Measurements from ENCODE around the gene GADD45B. TPM values are rescaled to one million over a fixed set of nuclear protein-coding genes. Genes with fewer than 3 reads are reported as not detected.
"Not testable (repeated sequence)": the region's sequence is repeated elsewhere in the genome, so short reads cannot be mapped to it uniquely, and the experiment has no call there.

The GADD45B gene
- total RNA-seq, 2 donors from 2014 or later = 60.9 to 94.1 TPM

DNA sequence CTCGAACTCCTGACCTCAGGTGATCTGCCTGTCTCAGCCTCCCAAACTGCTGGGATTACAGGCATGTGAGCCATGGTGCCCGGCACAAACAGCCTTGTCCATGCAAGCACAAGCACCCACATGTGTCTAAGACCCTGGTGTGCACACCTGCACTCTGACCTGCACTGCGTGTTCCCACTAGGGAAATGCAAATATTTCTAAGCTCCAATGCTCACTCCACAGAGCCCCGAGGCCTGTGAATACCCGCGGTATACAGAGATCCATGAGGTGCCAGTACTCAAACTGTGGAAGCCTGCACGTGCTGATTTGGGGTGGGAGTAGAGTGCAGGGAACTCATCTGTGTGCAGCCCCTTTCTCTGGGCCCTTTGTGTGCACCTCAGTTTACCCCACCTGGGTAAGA lies 14.7 kb downstream of the GADD45B start:
- no peaks in the 10 kb centered on the region for H3K36me3 Mint-ChIP-seq
- no peak overlapping the region for H3K27ac Mint-ChIP-seq
- DNase-seq (ENCODE audit: low spot score in 2 of 2) (no peak), ATAC-seq (no peak)
- no peaks in the 10 kb centered on the region for H3K9me3 Mint-ChIP-seq

DNA sequence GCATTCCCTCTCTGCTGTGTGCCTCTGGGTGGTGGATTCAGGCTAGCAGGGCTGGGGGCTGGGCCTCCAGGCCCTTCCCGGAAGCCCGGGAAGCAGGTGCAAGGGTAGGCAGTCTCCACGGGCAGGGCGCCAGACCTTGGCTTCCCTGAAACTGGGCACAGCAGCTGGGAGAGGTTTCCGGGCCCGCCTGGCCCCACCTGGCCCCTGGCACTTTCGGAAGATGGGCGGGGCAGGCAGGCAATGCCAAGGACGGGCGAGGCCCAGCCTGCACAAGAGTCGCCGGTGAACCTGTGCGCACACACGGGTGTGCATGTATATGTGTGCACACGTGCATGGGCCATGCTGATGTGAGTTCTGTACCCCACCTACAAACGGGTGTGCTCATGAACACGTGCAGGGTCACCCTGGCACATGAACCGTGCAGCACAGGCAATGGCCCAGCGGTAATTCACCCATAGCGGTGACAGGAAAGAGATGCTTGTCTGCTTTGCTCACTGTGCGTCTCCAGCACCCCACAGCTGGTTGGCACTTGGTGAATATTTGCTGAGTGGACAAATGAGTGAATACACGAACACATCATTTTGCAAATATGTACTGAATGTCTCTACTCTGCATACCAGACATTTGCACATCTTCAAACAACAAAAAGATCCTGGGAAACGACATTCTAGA lies 15.3 kb downstream of the GADD45B start:
- ATAC-seq (no peak), DNase-seq (ENCODE audit: low spot score in 2 of 2) (no peak)
- no peaks in the 10 kb centered on the region for H3K9me3 Mint-ChIP-seq
- H3K36me3 Mint-ChIP-seq = no peaks in the 10 kb centered on the region
- no peak overlapping the region for H3K27ac Mint-ChIP-seq

DNA sequence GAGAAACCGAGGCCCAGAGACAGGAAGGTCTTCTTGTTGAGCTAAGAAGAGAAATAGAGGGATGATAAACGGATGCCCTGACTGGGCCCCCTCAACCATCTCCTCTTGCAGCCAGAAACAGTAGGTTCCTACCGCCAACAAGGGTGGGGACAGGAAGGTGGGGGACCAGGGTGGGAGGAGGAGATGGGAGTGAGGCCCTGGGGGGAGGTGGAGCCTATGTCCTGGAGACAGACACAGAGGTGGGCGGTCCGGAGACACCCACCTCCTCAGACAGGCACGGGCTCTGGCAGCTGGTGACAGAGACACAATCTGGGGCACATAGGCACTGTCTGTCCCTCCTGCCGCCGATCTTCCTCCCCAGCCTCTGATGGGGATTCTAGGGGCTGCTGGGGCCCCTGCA lies 16.9 kb downstream of the GADD45B start:
- ATAC-seq (no peak), DNase-seq (ENCODE audit: low spot score in 2 of 2) (no peak)
- H3K27ac Mint-ChIP-seq = no peak overlapping the region
- no peaks in the 10 kb centered on the region for H3K36me3 Mint-ChIP-seq
- H3K9me3 Mint-ChIP-seq = no peaks in the 10 kb centered on the region

DNA sequence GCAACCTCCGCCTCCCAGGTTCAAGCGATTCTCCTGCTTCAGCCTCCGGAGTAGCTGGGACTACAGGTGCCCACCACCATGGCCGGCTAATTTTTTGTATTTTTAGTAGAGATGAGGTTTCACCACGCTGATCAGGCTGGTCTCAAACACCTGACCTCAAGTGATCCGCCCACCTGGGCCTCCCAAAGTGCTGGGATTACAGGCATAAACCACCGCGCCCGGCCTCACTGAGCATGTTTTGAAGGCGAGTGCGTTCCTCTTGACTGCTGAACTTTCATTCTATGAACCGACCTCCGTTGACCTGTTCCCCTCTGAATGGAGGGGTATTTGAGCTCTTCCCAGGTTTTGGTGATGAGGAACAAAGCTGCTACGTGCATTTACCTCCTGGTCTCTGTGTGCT lies 17.5 kb downstream of the GADD45B start:
- DNase-seq (ENCODE audit: low spot score in 2 of 2); H3K9me3 Mint-ChIP-seq; ATAC-seq: not testable (repeated sequence)

DNA sequence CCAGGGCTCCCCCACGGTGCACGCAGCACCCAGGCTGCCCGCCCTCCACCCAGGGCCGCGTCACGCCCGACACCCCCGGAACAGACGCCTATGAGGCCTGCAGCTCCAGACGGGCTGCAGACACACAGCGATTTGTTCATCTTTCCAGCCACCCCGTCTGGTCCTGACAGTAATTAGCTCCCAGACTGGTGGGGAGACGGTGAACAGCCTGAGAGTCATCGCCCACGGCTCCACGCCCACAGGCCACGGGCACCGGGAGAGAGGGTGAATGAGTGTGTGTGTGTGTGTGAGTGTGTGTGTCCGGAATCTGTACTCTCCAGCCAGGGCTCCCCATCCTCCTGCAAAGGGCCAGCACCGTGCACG lies 18.1 kb downstream of the GADD45B start:
- Mint-ChIP-seq H3K36me3 (no peaks in the 10 kb centered on the region), H3K27ac (no peak overlapping the region), H3K9me3 (no peaks in the 10 kb centered on the region)
- ATAC-seq (peak in 1 of 2 donors; percentile 15), DNase-seq (ENCODE audit: low spot score in 2 of 2) (no peak)

More for the DNA sequence above, 17.5 kb downstream of the GADD45B start:
- H3K36me3 Mint-ChIP-seq, H3K27ac Mint-ChIP-seq: not testable (repeated sequence)

DNA sequence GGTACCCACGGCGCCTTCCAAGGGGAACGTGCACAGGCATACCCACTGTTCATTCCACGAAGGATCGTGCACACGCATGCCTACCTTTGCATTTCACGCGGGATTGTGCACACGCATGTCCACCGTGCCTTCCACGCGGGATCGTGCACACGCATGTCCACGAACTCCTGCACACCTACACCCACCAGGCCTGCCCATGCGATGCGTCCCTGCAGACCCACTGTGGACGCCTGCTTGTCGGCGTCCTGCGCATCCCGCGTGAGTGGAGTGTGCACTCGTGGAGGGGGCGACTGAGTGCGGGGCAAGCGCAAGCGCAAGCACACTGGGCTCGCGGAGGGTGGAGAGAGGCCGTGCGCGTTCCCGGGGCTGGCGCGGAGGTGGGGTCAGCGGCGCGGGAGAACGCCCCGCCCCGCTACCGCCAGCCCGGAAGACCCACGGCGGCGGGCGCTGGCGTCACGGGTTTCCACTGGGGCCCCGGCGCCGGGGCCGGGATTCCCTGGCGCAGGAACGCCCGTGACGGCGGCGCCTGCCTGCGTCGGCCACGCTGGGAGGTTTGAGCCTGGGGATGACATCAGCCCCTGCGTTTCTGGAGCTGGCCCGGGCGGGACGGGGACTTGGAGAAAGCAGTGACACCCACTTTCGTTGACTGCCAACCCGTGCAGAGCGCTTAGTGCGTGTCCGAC lies 18.7 kb downstream of the GADD45B start:
- DNase-seq (ENCODE audit: low spot score in 2 of 2) (peak in 1 of 2 donors; percentile 36), ATAC-seq (peak; percentile 76)
- H3K9me3 Mint-ChIP-seq = no peaks in the 10 kb centered on the region
- H3K36me3 Mint-ChIP-seq = no peaks in the 10 kb centered on the region
- no peak overlapping the region for H3K27ac Mint-ChIP-seq

DNA sequence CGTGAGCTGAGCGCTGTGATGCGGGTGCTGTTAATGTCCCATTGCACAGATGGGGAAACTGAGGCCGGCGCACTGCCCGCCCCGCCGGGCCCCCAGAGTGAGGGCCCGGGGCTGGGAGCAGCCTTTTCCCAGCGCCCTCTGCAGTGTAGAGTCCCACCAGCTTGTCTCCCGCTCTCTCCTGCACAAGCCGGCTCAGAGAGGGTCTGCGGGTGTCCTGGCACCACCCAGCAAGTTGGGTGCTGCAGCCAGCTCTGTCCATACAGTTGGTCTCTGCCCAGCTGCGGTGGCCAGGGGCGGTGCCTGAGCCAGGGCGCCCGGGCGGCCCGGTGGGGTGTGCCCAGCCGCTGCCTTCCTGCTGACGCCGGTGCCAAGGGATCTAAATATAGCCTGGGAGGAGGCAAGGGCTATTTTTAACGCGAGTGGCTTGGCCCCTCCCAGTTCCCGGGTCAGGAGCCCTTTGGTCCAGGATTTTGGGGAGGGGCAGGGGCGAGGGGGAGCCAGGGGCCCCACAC lies 19.3 kb downstream of the GADD45B start:
- H3K36me3 Mint-ChIP-seq = no peaks in the 10 kb centered on the region
- ATAC-seq (peak; percentile 25 to 31), DNase-seq (ENCODE audit: low spot score in 2 of 2) (no peak)
- H3K9me3 Mint-ChIP-seq = no peaks in the 10 kb centered on the region
- no peak overlapping the region for H3K27ac Mint-ChIP-seq

DNA sequence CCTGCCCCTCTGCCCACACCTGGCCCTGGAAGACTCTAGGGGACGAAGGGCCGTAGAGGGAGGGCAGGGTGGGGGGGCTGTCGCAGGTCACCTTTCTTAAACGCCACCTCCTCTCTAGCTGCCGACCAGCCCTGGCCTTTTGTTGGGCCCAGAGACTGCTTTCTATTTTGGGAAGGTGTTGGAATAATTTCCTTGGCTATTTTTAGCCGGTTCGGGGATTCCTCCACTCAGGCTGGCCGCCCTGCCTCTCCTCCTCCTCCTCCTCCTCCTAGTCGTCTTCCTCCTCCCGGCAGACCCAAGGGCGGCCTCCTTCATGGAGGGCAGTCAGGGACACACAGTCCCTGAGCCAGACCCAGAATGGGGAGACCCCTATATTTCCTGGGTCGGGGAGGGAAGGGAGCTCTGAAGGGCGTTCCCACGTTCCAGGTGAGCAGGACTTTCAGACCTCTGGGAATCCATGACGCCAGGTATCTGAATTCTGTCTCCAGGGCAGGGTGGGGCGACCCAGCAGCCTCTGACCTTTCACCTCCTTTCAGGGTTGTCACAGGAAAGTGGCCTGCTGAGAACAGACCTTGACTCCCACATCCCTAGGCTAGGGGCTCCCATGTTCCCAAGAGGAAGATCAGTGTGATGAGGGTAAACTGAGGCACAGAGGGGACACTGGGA lies 19.9 kb downstream of the GADD45B start:
- Mint-ChIP-seq H3K36me3 (no peaks in the 10 kb centered on the region), H3K9me3 (no peaks in the 10 kb centered on the region), H3K27ac (no peak overlapping the region)
- DNase-seq (ENCODE audit: low spot score in 2 of 2) = no peak
- no peak for ATAC-seq

DNA sequence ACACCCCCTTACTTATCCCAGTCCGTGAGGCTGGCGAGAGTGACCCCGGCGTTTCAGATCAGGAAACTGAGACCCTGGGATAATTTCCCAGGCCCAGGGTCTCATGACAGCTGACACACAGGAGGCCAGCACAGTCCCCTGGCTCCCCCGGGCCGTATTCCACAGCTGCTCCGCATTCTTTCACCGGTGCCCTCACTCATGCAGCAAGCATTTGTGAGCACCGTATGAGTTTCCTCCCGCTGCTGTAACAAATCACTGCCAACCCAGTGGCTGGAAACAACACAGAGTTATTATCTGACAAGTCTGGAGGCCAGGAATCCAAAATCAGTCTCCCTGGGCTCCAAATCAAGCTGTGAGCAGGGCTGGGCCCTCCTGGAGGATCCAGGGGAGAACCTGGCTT lies 21.3 kb downstream of the GADD45B start:
- ATAC-seq = no peak
- no peak overlapping the region for H3K27ac Mint-ChIP-seq
- no peak for DNase-seq (ENCODE audit: low spot score in 2 of 2)
- no peaks in the 10 kb centered on the region for H3K9me3 Mint-ChIP-seq
- H3K36me3 Mint-ChIP-seq = no peaks in the 10 kb centered on the region

DNA sequence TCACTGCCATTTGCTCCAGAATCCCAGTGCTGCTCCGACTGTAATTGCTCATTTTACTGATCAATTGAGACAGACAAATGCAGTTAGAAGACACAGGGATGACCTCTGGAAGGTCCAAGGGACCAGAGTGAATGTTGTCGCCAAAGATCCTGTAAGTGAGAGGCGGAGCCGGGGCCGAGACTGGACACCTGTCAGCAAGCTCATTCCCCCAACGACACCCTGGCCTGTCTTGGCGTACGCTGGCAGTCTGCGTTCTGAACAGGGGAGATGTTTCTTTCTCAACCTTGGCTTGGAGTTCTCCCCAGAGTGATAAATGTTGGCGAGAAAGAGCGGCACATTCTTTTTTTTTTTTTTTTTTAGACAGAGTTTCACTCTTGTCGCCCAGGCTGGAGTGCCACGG lies 24.2 kb downstream of the GADD45B start:
- no peaks in the 10 kb centered on the region for H3K9me3 Mint-ChIP-seq
- DNase-seq (ENCODE audit: low spot score in 2 of 2) = no peak

DNA sequence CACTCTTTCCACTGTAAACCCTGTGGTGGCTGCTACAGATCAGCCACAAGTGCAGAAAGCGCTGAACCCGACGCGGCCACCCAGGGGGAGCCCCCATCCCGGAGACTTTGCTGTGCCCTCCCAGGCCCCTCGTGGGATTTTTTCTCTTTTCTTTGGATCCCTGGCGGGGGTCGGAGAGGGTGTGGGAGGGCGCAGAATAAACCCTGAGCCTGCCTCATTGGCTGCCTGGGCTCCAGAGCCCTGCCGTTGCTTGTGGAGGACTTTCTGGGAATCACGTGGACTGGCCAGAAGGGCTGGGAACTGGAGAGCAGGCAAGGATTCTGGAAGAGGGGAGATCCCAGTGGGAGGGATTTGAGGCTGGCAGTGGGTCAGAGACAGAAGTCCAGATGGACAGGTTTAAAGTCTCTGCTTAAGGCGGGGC lies 24.9 kb downstream of the GADD45B start:
- ATAC-seq = no peak
- no peaks in the 10 kb centered on the region for H3K36me3 Mint-ChIP-seq
- no peaks in the 10 kb centered on the region for H3K9me3 Mint-ChIP-seq
- DNase-seq (ENCODE audit: low spot score in 2 of 2) = no peak
- no peak overlapping the region for H3K27ac Mint-ChIP-seq

More for the DNA sequence above, 24.2 kb downstream of the GADD45B start:
- Mint-ChIP-seq H3K27ac (no peak overlapping the region), H3K36me3 (no peaks in the 10 kb centered on the region)
- no peak for ATAC-seq

DNA sequence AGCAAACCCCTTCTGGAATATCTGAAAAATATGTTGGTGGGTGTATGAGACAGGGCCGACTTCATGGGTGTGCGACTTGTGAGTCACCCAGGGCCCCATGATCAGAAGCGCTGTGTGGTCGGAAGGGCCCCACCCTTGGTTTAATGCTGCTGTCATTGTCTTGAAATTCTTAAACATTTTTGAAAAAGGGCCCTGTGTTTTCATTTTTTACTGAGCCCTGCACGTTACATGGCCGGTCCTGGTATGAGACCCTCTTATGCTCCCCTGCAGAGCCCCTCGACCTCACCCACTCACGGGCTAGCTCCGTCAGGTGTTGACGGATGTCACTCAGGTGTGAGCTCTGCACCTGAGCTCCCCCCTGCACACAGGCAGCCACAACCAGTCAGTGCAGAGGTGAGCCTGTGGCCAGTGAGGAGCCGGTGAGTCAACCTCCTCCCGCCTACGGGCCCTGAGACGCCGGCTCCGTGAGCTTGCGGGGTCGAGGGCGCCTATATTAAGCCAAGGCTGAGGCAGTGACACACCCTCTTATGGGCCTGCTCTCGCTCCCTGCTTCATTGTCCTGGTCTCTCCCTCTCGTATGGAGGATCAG lies 27.7 kb downstream of the GADD45B start:
- Mint-ChIP-seq H3K9me3 (no peaks in the 10 kb centered on the region), H3K27ac (peak overlapping the region; percentile 23 to 29), H3K36me3 (no peaks in the 10 kb centered on the region)
- ATAC-seq = peak; percentile 93 to 95
- peak in 1 of 2 donors; percentile 55 for DNase-seq (ENCODE audit: low spot score in 2 of 2)

DNA sequence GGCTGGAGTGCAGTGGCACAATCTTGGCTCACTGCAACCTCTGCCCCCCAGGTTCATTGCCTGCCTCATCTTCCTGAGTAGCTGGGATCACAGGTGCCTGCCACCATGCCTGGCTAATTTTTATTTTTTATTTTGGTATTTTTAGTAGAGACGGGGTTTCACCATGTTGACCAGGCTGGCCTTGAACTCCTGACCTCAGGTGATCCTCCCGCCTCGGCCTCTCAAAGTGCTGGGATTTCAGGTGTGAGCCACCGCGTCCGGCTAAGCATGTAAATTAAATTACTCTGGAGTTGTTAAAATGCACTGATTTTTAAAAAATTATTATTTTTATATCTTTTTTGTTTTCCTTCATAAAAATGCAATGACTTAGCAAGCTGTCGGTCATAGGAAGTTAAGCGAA lies 30.7 kb downstream of the GADD45B start:
- H3K36me3 Mint-ChIP-seq; DNase-seq (ENCODE audit: low spot score in 2 of 2); ATAC-seq; H3K9me3 Mint-ChIP-seq; H3K27ac Mint-ChIP-seq: not testable (repeated sequence)

DNA sequence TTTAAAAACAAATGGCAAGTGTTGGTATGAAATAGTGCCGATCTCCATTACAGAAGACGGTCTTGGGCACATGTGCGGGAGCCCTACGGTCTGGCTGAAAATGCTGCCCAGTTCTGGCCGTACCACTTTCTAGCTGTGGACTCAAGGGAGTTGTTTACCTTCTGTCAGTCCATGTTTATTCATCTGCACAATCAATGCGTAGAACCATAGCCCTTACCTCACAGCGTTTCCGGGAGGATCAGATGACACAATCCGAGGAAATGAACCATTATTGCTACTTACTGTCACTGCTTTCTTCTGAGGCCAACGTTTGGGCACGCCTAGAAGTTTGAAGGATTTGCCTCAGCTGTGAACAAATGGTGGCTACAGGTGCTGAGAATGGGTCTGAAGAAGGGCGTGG lies 31.2 kb downstream of the GADD45B start:
- peak; percentile 21 to 43 for ATAC-seq
- Mint-ChIP-seq H3K9me3 (no peaks in the 10 kb centered on the region), H3K27ac (no peak overlapping the region), H3K36me3 (no peaks in the 10 kb centered on the region)
- DNase-seq (ENCODE audit: low spot score in 2 of 2) = no peak

DNA sequence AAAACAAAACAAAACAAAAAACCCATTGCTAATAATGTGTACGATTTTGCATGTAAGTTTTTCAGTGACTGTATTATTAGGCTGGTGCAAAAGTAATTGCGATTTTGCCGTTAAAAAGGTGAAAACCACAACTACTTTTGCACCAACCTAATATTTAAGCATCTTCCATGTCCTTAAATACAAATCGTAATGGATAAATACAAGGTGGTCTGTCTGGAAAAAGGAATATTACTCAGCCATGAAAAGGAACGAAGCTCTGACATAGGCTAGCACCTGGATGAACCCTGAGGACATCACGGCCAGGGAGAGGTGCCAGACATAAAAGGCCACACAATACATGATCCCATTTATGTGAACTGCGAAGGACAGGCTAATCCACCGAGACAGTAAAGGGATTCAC lies 33.2 kb downstream of the GADD45B start:
- H3K27ac Mint-ChIP-seq = no peak overlapping the region
- DNase-seq (ENCODE audit: low spot score in 2 of 2) = no peak
- ATAC-seq = no peak
- H3K9me3 Mint-ChIP-seq = no peaks in the 10 kb centered on the region
- H3K36me3 Mint-ChIP-seq = no peaks in the 10 kb centered on the region

DNA sequence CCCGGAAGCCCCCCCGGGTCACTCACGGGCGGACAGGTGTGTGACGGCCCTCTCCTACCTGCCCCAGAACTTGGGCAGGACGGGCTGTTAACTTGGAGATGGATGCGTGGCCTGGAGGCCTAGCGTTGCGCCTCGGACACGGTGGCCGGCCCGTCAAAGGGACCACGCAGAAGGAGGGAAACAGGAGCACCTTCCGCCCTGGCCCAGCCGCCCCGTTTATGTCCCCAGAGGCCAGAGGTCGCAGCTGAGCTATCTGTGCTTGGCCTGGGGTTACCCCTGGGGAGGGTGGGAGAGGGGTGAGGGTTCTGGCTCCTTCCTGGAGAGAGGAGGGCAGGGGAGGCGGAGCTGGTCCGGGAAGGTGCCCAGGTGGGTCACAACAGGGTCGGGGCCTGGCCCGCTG lies 35.6 kb downstream of the GADD45B start:
- H3K27ac Mint-ChIP-seq = no peak overlapping the region
- H3K36me3 Mint-ChIP-seq = no peaks in the 10 kb centered on the region
- ATAC-seq (no peak), DNase-seq (ENCODE audit: low spot score in 2 of 2) (no peak)
- no peaks in the 10 kb centered on the region for H3K9me3 Mint-ChIP-seq

DNA sequence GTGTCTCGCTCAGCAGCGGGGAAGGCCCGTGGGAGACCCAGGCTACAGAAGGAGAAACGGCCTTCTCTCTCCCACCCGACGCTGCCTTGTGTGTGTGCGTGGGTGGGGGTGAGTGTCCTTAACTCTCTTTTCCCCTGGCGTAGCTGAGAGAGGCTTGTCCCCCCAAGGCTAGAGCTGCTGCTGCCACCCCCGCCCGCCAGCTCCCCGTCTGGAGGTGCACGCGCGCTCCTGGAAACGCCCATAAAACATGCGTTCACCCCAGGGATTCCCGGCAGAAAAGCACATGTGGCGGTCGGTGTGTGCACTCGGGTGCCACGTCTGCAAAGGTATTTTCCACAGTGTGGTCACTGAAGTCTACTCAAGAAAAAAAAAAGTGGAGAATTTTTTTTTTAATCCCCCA lies 36.1 kb downstream of the GADD45B start:
- DNase-seq (ENCODE audit: low spot score in 2 of 2) (no peak), ATAC-seq (no peak)
- Mint-ChIP-seq H3K27ac (no peak overlapping the region), H3K9me3 (no peaks in the 10 kb centered on the region), H3K36me3 (no peaks in the 10 kb centered on the region)

Measured in activated naive CD4-positive, alpha-beta T cell treated with anti-CD3 and anti-CD28 coated beads, Interleukin-2, amount 50 U/mL, for 72 hours (primary cell).